ENCODE measurements around the gene DSP. TPM values are rescaled to one million over a fixed set of nuclear protein-coding genes. Genes with fewer than 3 reads are reported as not detected.

DSP gene
- total RNA-seq, 3 donors from 2014 or later, result 2.1 to 165 (median 95.4) TPM

DNA sequence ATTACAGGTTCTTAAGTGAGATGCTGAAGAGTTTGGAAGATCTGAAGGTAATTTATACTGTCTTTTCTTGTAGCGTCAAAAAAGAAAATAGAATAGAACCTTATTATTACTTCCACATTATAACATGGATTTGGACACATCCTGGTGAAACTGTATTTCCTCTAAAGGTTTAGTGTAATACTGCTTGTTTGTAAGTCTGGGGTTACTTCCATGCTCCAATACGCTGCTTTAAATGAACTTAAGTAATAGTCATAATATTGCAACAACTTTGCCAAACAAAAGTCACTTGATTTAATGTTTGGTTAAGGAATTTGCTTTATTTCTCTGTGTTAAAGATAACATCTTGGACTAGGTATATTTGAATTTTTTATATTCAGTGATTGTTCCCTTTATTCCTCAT, 37.0 kb downstream of the DSP start:
- no peak for TF ChIP-seq POLR2AphosphoS5 (IDR thresholded peaks at IDR 0.05)
- TF ChIP-seq, protein P1, sequence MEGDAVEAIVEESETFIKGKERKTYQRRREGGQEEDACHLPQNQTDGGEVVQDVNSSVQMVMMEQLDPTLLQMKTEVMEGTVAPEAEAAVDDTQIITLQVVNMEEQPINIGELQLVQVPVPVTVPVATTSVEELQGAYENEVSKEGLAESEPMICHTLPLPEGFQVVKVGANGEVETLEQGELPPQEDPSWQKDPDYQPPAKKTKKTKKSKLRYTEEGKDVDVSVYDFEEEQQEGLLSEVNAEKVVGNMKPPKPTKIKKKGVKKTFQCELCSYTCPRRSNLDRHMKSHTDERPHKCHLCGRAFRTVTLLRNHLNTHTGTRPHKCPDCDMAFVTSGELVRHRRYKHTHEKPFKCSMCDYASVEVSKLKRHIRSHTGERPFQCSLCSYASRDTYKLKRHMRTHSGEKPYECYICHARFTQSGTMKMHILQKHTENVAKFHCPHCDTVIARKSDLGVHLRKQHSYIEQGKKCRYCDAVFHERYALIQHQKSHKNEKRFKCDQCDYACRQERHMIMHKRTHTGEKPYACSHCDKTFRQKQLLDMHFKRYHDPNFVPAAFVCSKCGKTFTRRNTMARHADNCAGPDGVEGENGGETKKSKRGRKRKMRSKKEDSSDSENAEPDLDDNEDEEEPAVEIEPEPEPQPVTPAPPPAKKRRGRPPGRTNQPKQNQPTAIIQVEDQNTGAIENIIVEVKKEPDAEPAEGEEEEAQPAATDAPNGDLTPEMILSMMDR (IDR thresholded peaks at IDR 0.05), result no peak
- no peak for TF ChIP-seq POLR2A (IDR thresholded peaks at IDR 0.05)
- Histone ChIP-seq H3K36me3 (no peaks in the 10 kb centered on the region), H3K9me3 (no peaks in the 10 kb centered on the region)

DNA sequence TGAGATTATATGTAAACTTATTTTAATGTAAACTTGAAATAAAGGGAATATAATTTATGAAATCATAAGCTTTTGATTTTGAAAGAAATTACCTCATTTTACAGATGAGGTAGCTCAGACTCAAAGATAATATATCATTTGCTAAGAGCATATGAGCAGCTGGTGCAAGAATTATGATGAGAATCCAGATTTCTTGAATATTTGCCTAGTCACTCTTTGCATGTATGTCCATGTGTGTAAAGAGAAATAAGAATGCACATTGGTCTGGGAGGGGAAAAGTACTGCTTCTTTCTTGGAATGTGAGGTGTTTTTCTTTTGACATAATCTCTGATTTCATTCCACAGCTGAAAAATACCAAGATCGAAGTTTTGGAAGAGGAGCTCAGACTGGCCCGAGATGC, 37.5 kb downstream of the DSP start:
- Histone ChIP-seq H3K4me1 (no peaks in the 10 kb centered on the region), H3K4me3 (no peak overlapping the region), H3K27ac (no peak overlapping the region), H3K9me3 (no peaks in the 10 kb centered on the region), H3K36me3 (no peaks in the 10 kb centered on the region), H3K27me3 (no peaks in the 10 kb centered on the region)
- DNase-seq (ENCODE audit: low spot score in 2 of 2), result no peak
- intact Hi-C loops (cut with DNase I; ENCODE audit: low total_unique reads), result no loop called here
- no peak for TF ChIP-seq POLR2A (IDR thresholded peaks at IDR 0.05)
- TF ChIP-seq POLR2AphosphoS5 (IDR thresholded peaks at IDR 0.05), result no peak
- TF ChIP-seq, protein P1 (IDR thresholded peaks at IDR 0.05), result no peak

More for the DNA sequence above, 37.0 kb downstream of the DSP start:
- Histone ChIP-seq H3K27me3 (no peaks in the 10 kb centered on the region), H3K4me3 (no peak overlapping the region), H3K27ac (no peak overlapping the region), H3K4me1 (no peaks in the 10 kb centered on the region)
- no peak for DNase-seq (ENCODE audit: low spot score in 2 of 2)
- intact Hi-C loops (cut with DNase I; ENCODE audit: low total_unique reads), result no loop called here

DNA sequence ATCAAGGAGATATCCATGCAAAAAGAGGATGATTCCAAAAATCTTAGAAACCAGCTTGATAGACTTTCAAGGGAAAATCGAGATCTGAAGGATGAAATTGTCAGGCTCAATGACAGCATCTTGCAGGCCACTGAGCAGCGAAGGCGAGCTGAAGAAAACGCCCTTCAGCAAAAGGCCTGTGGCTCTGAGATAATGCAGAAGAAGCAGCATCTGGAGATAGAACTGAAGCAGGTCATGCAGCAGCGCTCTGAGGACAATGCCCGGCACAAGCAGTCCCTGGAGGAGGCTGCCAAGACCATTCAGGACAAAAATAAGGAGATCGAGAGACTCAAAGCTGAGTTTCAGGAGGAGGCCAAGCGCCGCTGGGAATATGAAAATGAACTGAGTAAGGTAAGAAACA, 38.4 kb downstream of the DSP start:
- TF ChIP-seq POLR2A (IDR thresholded peaks at IDR 0.05), result no peak
- TF ChIP-seq, protein P1 (IDR thresholded peaks at IDR 0.05), result no peak
- no peak for TF ChIP-seq POLR2AphosphoS5 (IDR thresholded peaks at IDR 0.05)
- DNase-seq (ENCODE audit: low spot score in 2 of 2), result no peak
- Histone ChIP-seq H3K9me3 (no peaks in the 10 kb centered on the region), H3K27ac (no peak overlapping the region), H3K4me1 (no peaks in the 10 kb centered on the region), H3K4me3 (no peak overlapping the region), H3K27me3 (no peaks in the 10 kb centered on the region), H3K36me3 (no peaks in the 10 kb centered on the region)
- intact Hi-C loops (cut with DNase I; ENCODE audit: low total_unique reads), result no loop called here

DNA sequence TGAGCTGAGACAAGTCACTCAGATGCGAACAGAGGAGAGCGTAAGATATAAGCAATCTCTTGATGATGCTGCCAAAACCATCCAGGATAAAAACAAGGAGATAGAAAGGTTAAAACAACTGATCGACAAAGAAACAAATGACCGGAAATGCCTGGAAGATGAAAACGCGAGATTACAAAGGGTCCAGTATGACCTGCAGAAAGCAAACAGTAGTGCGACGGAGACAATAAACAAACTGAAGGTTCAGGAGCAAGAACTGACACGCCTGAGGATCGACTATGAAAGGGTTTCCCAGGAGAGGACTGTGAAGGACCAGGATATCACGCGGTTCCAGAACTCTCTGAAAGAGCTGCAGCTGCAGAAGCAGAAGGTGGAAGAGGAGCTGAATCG, 39.1 kb downstream of the DSP start:
- intact Hi-C loops (cut with DNase I; ENCODE audit: low total_unique reads), result no loop called here
- no peak overlapping the region for H3K4me3 ChIP-seq
- TF ChIP-seq POLR2A (IDR thresholded peaks at IDR 0.05) (no peak), POLR2AphosphoS5 (IDR thresholded peaks at IDR 0.05) (no peak)
- TF ChIP-seq, protein P1 (IDR thresholded peaks at IDR 0.05), result no peak

DNA sequence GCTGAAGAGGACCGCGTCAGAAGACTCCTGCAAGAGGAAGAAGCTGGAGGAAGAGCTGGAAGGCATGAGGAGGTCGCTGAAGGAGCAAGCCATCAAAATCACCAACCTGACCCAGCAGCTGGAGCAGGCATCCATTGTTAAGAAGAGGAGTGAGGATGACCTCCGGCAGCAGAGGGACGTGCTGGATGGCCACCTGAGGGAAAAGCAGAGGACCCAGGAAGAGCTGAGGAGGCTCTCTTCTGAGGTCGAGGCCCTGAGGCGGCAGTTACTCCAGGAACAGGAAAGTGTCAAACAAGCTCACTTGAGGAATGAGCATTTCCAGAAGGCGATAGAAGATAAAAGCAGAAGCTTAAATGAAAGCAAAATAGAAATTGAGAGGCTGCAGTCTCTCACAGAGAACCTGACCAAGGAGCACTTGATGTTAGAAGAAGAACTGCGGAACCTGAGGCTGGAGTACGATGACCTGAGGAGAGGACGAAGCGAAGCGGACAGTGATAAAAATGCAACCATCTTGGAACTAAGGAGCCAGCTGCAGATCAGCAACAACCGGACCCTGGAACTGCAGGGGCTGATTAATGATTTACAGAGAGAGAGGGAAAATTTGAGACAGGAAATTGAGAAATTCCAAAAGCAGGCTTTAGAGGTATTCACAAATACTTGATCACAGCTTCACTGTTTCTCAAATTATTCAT, 39.6 kb downstream of the DSP start:
- no peak for TF ChIP-seq POLR2A (IDR thresholded peaks at IDR 0.05)
- TF ChIP-seq POLR2AphosphoS5 (IDR thresholded peaks at IDR 0.05), result no peak
- TF ChIP-seq, protein P1 (IDR thresholded peaks at IDR 0.05), result no peak
- no peak for DNase-seq (ENCODE audit: low spot score in 2 of 2)
- H3K9me3 ChIP-seq, result no peaks in the 10 kb centered on the region
- H3K4me3 ChIP-seq, result no peak overlapping the region
- intact Hi-C loops (cut with DNase I; ENCODE audit: low total_unique reads), result no loop called here
- H3K27me3 ChIP-seq, result no peaks in the 10 kb centered on the region
- H3K27ac ChIP-seq, result no peak overlapping the region
- no peaks in the 10 kb centered on the region for H3K4me1 ChIP-seq
- no peaks in the 10 kb centered on the region for H3K36me3 ChIP-seq

More for the DNA sequence above, 39.1 kb downstream of the DSP start:
- no peaks in the 10 kb centered on the region for H3K4me1 ChIP-seq
- no peaks in the 10 kb centered on the region for H3K9me3 ChIP-seq
- no peak for DNase-seq (ENCODE audit: low spot score in 2 of 2)
- no peaks in the 10 kb centered on the region for H3K27me3 ChIP-seq
- no peaks in the 10 kb centered on the region for H3K36me3 ChIP-seq
- no peak overlapping the region for H3K27ac ChIP-seq
